GM19372 (cell line): ENCODE measurements around the gene MIB2.
"Not testable (repeated sequence)": the region's sequence is repeated elsewhere in the genome, so short reads cannot be mapped to it uniquely, and the experiment has no call there.

Experiments used
- ATAC-seq: cut with Tn5 transposase; IDR thresholded peaks from one replicate; pipeline ENCODE4 v1.9.1; 2021; ENCODE audit warnings: mild to moderate bottlenecking, low read depth, moderate library complexity; ENCODE audit not compliant: unreplicated experiment

The MIB2 gene

DNA sequence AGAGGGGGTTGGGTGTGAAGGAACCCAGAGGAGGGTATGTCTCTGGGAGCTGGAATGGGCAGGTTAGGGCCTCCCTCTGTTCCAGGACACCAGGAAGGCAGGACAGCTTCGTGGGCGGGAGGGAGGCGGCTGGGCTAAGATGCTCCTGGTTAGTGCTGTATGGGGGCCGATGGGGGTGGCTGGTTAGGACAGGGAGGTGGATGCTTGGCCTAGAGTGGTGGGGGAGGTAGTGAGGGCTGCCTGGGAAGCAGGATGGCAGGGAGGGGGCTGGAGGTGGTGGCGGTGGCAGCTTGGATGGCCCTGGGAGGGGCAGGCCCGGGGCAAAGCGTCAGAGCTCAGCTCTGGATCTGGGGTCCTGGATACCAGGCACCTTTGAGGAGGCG is 10.5 kb downstream of the MIB2 start:
- ATAC-seq, result no peak

GRCh38 chr1:1626207-1627141 is 11.2 kb downstream of the MIB2 start:
- ATAC-seq, result no peak

DNA sequence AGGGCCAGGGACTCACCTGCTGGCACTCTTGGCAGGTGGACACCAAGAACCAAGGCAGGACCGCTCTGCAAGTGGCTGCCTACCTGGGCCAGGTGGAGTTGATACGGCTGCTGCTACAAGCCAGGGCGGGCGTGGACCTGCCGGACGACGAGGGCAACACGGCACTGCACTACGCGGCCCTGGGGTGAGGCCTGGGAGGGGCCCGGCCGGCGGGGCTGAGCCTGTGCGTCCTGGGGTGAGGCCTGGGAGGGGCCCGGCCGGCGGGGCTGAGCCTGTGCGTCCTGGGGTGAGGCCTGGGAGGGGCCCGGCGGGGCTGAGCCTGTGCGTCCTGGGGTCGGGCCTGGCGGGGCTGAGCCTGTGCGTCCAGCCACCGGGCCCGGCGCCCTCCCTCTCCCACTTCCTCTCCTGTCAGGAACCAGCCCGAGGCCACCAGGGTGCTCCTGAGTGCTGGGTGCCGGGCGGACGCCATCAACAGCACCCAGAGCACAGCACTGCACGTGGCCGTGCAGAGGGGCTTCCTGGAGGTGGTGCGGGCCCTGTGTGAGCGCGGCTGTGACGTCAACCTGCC is 12.0 kb downstream of the MIB2 start:
- ATAC-seq, result no peak

- no peak for ATAC-seq
Observed at GRCh38 chr1:1627829-1628753, 12.8 kb downstream of the MIB2 start.

DNA sequence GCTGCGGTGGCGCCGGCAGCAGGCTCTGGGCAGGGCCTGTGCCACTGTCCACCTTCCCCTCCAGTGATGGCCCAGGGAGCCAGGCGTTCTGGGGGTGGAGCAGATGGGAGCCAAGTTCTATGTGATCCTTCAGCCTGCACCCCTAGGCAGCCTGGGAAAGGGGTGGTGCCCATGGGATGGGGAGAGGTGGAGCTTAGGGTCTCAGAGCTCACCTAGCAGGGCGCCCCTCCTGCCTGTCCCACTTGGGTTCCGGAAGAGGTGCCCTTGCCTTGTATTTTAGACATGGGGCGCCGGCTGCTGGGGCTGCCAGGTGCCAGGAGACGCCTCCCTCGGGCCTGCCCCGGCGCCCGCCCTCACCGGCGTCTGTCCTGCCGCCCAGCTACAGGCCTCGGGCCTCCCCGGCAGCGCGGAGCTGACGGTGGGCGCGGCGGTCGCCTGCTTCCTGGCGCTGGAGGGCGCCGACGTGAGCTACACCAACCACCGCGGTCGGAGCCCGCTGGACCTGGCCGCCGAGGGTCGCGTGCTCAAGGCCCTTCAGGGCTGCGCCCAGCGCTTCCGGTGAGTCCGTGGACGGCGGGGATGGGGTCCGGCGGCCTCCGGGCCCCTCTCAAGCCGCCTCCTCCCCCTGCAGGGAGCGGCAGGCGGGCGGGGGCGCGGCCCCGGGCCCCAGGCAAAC is 13.6 kb downstream of the MIB2 start:
- ATAC-seq, result no peak

DNA sequence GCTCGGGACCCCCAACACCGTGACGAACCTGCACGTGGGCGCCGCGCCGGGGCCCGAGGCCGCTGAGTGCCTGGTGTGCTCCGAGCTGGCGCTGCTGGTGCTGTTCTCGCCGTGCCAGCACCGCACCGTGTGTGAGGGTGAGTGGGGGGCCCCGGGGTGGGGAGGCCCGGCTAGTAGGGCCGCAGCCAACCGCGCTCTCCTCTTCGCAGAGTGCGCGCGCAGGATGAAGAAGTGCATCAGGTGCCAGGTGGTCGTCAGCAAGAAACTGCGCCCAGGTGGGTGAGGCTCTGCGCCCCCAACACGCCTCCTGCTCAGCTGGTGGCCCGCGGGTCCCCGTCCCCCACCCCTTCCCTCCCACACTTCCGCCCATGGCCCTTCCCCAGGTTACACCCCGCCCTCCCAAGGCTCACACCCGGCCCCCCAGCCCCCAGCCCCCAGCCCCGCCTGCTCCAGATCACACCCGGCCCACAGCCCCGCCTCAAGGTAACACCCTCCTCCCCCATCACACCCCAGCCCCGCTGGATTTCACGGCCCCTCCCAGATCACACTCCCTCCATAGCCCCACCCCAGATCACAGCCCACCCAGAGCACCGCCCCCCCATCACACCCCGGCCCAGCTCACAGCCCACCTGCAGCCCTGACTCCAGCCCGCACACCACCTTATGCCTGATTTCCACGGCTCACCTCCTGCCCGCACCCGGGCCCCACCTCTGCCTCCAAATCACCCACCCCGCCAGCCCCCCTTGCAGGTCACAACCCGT is 14.3 kb downstream of the MIB2 start:
- no peak for ATAC-seq

DNA sequence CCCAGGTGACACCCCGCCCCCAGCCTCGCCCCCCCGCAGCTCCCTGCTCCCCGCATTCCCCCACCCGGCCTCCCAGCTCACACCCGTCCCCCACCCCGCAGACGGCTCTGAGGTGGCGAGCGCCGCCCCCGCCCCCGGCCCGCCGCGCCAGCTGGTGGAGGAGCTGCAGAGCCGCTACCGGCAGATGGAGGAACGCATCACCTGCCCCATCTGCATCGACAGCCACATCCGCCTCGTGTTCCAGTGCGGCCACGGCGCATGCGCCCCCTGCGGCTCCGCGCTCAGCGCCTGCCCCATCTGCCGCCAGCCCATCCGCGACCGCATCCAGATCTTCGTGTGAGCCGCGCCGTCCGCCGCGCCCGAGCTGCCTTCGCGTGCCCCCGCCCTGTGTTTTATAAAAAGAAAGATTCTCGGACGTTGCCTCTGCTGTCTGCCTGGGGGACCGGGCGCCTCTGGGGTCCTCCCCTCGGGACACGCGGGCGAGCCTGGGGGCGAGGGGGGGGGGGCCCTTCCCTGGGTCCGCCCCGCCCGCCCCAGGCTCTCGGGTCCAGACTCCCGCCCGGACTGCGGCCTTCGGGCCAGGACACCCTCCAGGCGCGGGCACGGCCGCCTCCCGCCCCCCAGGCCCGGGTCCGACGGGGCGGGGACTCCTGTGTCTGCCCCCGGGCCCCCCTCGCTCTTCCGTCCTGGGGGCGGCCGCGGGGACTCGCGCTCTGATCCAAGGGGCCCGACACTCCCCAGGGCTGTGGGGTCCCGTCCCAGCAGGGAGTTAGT is 15.1 kb downstream of the MIB2 start:
- peak; percentile 63 for ATAC-seq

DNA sequence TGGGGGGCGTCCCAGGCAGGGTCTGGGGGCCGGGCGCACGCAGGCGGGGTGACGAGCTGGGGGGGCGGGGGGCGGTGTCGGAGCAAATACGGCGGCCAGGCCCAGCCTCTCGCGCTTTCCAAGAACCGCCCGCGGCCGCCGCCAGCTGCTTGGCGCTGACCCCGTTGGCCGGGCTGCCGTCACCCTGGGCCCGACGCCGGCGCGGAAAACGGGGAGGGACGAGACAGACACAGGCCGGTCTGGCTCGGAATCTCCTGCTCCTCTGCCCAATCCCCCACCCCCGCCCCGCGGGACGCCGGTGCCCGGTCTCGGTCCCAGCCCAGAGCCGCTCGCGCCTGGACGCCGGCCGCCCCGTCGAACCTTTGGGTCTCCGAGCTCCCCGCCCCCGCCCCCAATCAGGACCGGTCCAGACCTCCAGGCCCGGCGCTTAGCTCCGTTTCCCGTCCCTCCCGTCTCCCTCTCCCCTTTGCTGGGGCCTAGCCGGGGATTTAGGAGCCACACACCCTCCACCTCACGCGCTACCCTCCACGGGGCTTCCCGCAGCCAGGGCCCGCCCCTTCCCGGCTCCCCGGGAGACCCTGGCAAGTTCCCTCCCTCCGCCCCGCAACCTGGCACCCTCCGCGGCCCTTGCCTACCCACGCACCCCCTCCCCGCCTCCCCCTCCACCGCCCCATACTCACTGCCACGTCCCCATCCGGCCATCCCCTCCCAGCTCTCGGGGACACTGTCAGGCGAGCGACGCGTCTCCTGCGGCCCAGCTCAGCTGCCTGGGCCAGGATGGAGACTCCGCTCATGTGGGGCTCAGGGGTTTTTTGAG is 15.9 kb downstream of the MIB2 start:
- ATAC-seq, result no peak

GRCh38 chr1:1631782-1632420 is 16.6 kb downstream of the MIB2 start, which contains the start of gene MMP23B:
TSS of gene MMP23B (plus strand) at chr1:1632173. CDS start at chr1:1632219, 46 bp downstream.
- ATAC-seq, result no peak

DNA sequence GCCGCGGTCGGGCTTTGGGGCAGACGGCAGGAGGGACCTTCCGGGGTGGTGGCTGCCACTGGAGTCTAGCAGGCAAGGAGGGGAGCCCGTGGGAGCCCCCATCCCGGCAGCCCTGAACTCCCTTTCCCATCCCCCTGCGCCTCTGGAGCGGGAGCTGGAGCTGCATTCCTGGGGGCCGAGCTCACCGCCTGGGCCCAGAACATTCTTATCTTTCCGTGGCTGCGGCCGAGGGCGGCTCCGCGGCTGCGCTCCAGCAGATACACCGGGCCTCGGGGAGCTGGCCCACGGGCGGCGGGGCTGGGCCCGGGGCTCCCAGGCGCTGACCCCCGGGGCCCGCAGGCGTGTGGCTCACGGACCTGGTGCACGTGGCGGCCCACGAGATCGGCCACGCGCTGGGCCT is 18.1 kb downstream of the MIB2 start:
- ATAC-seq, result not testable (repeated sequence)

DNA sequence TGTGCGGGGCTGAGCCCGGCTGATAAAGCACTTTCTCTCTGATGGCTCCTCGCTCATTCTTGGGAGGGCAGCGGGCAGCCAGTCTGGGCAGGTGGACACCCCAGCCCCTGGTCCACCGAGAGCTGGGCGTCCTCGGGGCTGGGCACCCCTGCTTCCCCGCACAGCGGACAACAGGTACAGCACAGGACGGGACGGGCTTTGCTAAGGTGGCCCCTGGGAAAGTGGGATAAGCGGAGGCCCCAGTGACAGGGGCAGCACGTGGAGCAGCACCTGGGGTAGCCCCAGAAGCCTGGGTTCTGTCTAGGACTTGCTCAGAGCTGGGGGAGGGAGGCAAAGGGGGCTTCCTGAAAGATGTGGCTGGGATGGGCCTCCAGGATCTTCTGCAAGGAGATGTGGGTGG is 19.3 kb downstream of the MIB2 start:
- not testable (repeated sequence) for ATAC-seq

- not testable (repeated sequence) for ATAC-seq
Observed at GRCh38 chr1:1636621-1637478, 21.6 kb downstream of the MIB2 start.

DNA sequence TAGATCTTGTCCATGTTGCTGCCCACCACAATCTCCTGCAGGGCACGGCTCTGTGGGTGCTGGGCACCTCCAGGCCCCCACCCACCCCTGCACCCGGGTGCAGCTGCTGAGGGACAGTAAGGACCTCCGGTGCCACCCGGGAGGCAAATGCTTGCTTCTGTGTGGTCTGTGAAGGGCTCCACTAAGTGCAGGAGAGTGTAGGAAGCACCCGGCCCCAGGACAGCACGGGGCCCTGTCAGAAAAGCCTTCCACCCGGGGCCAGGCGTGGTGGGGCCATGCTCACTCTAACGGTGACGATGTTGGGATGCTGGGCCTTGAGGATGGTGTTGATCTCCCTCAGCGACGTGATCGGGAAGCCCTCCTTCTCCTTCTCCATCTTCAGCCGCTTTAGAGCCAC is 22.2 kb downstream of the MIB2 start:
- not testable (repeated sequence) for ATAC-seq

DNA sequence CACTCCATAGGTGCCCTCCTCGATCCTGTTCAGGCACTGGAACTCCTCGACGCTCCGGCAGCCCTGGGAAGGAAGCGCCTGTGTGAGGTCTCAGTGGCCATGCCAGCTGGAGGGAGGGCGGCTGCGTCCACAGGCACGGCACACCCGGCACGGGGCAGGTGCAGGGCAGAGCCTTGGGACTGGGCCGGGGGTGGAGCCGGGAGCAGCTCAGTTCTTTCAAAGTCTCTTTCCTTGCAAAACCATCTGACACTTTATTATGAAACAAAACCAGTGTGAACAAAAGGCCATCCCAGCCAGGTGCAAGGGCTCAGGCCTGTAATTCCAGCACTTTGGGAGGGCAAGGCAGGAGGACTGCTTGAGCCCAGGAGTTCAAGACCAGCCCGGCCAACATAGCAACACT is 23.2 kb downstream of the MIB2 start:
- not testable (repeated sequence) for ATAC-seq

GRCh38 chr1:1639368-1639767 is 24.1 kb downstream of the MIB2 start:
- ATAC-seq, result not testable (repeated sequence)

- ATAC-seq, result not testable (repeated sequence)
Observed at GRCh38 chr1:1640081-1640480, 24.8 kb downstream of the MIB2 start.
